ENCODE data around the gene BPTF.
"Not testable (repeated sequence)": the region's sequence is repeated elsewhere in the genome, so short reads cannot be mapped to it uniquely, and the experiment has no call there.

BPTF gene

GRCh38 chr17:67963145-67963572, 137.9 kb downstream of the BPTF start:
- peak; percentile 21 to 45 for DNase-seq (ENCODE audit: low read depth in 2 of 2)

- no peak for DNase-seq (ENCODE audit: low read depth in 2 of 2)
Measured at GRCh38 chr17:67970783-67971182, 145.5 kb downstream of the BPTF start.

- DNase-seq (ENCODE audit: low read depth in 2 of 2) = no peak
Measured at GRCh38 chr17:67974185-67974584, 148.9 kb downstream of the BPTF start.

- DNase-seq (ENCODE audit: low read depth in 2 of 2) = no peak
Measured at GRCh38 chr17:67974598-67975066, 149.3 kb downstream of the BPTF start.

GRCh38 chr17:67976306-67976705, 151.0 kb downstream of the BPTF start:
- not testable (repeated sequence) for DNase-seq (ENCODE audit: low read depth in 2 of 2)

GRCh38 chr17:67980456-67980855, 155.2 kb downstream of the BPTF start:
- no peak for DNase-seq (ENCODE audit: low read depth in 2 of 2)

GRCh38 chr17:67980883-67981282, 155.6 kb downstream of the BPTF start:
- not testable (repeated sequence) for DNase-seq (ENCODE audit: low read depth in 2 of 2)

GRCh38 chr17:67982034-67982640, 156.8 kb downstream of the BPTF start:
- DNase-seq (ENCODE audit: low read depth in 2 of 2) = no peak

- DNase-seq (ENCODE audit: low read depth in 2 of 2) = no peak
Measured at GRCh38 chr17:67982686-67983382, 157.5 kb downstream of the BPTF start.

- no peak for DNase-seq (ENCODE audit: low read depth in 2 of 2)
Measured at GRCh38 chr17:67983383-67983688, 158.0 kb downstream of the BPTF start.

GRCh38 chr17:67990909-67991308, 165.6 kb downstream of the BPTF start:
- no peak for DNase-seq (ENCODE audit: low read depth in 2 of 2)

- no peak for DNase-seq (ENCODE audit: low read depth in 2 of 2)
Measured at GRCh38 chr17:67992548-67993152, 167.3 kb downstream of the BPTF start.

- peak; percentile 64 to 73 for DNase-seq (ENCODE audit: low read depth in 2 of 2)
Measured at GRCh38 chr17:67993153-67993997, 168.1 kb downstream of the BPTF start.

GRCh38 chr17:67993998-67994361, 168.7 kb downstream of the BPTF start:
- DNase-seq (ENCODE audit: low read depth in 2 of 2) = no peak

- no peak for DNase-seq (ENCODE audit: low read depth in 2 of 2)
Measured at GRCh38 chr17:67994817-67995569, 169.7 kb downstream of the BPTF start.

GRCh38 chr17:67995570-67996263, 170.4 kb downstream of the BPTF start:
- DNase-seq (ENCODE audit: low read depth in 2 of 2) = no peak

GRCh38 chr17:67996301-67997171, 171.2 kb downstream of the BPTF start, which contains the start of gene C17orf58:
C17orf58 (minus strand) TSS chr17:67996469; CDS start chr17:67996198, 271 bp downstream.
- peak in 1 of 2 donors; percentile 20 for DNase-seq (ENCODE audit: low read depth in 2 of 2)

GRCh38 chr17:67998466-67998865, 173.2 kb downstream of the BPTF start:
- DNase-seq (ENCODE audit: low read depth in 2 of 2) = no peak

GRCh38 chr17:67999291-67999911, 174.1 kb downstream of the BPTF start:
- no peak for DNase-seq (ENCODE audit: low read depth in 2 of 2)

All from stimulated activated CD8-positive, alpha-beta memory T cell treated with anti-CD3 and anti-CD28 coated beads, Interleukin-15, amount 100 ng/mL, for 48 hours (primary cell).